SKM-1 treated with dmso at 0.1 percent for 144 hours (cell line): Measurements from ENCODE around the gene ECI1.
A peak's percentile ranks its signal among the peaks of the same experiment; 100 is the strongest.
"Not testable (repeated sequence)": the region's sequence is repeated elsewhere in the genome, so short reads cannot be mapped to it uniquely, and the experiment has no call there.

ENCODE experiments used
- DNase-seq: peaks from one replicate; lab custom pipeline; 2025; ENCODE audit not compliant: unreplicated experiment; lab: John Stamatoyannopoulos, UW

ECI1 gene

DNA sequence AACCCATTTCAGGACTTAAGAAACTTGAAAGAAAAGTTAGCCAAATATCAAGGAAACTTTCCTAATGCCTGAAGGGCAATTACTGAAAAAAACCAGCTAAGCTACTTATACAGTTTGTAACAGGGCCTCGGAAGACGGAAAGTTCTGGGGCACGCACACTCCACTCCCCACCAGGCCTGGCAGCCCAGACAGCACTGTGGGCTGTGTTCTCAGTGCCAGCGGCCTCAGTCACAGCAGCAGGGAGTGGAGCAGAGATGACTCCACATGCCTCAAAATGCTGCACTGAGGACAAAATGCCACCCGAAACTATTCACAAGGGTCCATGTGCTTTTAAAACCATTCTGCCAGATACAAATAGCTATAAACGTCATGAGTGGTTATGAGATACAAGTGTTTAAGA lies 6.3 kb upstream of the ECI1 start:
- DNase-seq = no peak

DNA sequence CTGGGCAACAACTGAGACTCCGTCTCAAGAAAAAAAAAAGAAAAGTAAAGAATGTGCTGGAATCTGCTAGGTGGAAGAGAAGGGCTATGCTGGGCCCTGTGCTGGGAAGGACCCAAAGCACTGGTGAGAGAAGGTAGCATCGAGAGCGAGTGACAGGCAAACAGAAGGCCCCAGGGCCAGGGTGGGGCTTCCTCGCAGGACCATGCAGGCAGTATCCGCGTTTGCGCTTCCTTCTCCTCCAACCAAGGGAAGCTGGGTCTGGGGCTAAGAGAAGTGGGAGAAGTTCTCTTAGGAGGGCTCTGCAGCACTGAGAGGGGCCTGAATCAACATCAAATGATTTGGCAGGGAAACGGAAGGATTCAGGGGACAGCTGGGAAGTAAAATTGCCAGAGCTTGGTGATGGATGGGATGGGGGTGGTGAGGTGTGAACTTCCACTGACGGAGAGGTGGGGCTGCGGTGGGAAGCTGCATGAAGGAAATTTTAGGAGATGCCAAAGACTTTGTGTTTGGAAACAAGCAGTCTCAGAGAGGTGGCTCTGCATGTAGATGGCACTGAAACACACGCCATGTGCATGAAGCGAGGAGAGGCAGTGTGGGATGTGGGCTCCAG lies 5.2 kb upstream of the ECI1 start:
- DNase-seq = no peak

DNA sequence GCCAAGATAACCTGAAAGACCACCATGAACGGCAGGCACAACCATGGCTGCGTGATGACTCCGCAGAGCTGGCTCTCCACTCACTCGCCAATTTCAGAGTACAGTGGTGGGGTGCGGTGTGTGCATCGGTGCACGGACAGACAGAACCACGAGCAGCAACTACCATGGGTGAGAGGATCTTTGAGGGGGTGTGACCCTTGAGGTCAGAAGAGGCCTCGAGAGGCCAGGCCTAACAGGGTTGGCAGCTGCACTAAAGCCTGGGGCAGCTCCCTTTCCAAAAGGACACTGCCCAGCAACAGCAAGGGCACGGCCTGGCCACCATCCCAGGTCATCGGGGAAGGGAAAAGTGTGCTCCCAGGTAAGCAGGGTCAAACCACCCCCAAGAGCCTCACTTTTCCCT lies 1.9 kb upstream of the ECI1 start:
- DNase-seq = no peak

DNA sequence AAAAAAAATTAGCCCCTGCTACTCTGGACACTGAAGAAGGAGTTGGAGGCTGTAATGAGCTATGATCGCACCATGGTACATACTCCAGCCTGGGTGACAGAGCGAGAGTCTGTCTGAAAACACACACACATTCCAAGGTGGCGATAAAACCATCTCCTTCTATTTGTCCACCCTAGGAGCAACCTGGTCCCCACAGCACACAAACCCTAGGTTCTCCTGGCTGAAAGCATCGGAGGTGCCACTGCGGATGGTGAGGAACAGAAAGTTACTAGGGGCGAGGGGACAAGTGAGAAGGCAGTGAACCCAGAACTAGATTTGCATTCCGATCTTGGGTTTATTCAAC lies 1.4 kb upstream of the ECI1 start:
- DNase-seq = no peak

DNA sequence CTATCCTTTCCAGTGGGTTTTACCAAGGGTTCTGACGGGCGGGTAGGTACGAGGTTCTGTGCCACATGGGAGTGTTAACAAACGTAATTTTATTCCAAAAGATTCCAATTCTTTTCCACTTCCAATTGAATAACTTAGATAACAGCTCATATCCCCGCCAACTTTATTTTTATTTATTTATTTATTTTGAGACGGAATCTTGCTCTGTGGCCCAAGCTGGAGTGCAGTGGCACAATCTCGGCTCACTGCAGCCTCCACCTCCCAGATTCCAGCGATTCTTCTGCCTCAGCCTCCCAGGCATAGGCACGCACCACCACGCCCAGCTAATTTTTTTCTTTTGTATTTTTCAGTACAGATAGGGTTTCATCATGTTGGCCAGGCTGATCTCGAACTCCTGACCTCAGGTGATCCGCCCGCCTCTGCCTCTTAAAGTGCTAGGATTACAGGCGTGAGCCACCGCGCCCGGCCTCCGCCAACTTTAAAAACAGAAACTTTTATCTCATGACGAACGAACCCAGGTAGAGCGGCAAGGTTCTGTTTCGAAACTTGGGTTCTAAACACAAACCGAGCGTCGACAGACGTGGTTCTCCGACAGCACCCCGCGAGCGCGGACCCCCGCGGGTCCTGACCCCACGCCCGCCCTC lies 613 bp downstream of the ECI1 start:
- DNase-seq = no peak

DNA sequence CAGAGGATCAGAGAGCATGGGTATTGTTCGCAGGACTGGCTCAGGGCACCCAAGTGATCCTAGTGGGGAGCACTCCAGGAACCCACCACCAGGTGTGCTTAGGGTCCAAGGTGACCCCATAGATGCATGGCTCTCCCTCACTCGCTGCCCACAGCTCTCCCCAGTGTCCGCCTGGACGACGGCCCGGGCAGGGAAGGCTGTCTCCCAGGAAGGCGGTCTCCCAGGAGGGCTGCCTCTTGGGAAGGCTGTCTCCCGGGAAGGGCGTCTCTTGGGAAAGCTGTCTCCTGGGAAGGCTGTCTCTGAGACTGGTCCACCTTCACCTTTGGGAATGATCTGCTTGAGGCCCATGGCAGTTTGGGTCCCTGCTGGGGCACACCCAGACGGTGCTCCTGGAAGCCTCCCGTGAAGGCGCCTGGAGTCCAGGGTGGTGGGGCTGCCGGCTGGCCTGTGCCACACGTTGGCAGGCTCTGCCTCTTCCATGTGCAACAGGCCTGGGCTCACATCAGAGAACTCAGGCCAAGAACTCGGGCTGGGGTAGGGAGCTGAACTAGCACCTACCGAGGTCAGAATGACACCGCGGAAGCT lies 5.0 kb downstream of the ECI1 start:
- no peak for DNase-seq

DNA sequence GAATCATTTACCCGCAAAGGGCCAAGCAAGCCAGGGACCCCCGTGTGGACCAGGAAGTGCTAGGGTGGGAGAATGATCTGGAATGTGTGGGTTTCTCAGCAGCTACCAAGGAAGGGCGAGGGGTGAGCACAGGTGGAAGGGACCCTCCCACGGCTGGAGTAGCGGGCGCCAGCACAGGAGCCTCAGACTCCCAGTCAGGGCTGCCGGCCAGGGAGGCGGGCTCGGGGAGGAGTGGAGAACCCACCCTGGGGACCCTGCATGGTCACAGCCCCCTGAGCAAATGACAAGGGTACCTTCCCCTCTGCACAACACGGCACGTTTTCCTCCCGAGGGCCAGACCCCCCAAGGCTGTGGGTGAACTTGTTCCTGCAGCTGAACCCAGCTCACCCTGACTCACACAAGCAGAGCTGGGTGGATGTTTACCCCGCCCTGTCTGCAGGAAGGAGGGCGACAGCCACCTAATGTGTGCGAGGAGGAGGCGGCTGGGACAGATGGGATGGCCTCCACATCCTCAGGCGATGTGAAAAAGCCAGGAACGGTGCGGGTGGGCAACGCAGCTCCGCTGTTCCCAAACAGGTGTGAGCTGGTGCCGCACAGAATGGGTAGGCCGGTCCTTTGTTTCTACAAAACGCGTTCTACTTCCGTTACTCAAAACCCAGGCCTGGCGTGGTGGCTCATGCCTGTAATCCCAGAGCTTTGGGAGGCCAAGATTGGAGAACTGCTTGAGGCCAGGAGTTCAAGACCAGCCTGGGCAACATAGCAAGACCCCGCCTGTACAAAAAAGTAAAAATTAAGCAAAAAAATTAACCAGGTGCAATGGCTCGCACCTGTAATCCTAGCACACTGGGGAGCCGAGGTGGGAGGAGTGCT lies 6.2 kb downstream of the ECI1 start:
- no peak for DNase-seq

DNA sequence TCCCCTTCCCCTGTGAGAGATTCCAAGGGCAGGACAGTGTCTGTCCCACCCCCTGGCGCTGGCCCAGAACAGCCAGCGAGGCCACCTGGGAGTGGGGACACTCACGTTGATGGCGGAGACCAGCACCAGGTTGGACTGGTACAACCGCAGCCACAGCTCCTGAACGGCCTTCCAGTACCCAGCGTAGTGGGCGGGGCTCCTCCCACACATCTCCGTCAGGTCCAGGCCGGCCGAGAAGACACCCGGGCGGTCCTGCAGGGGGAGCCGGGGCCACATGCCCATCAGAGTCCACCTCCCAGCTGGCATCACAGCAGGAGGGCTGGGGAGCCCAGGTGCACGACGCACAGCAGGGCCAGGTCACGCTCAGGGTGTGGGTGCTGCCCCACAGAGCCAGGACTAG lies 7.1 kb downstream of the ECI1 start:
- no peak for DNase-seq

DNA sequence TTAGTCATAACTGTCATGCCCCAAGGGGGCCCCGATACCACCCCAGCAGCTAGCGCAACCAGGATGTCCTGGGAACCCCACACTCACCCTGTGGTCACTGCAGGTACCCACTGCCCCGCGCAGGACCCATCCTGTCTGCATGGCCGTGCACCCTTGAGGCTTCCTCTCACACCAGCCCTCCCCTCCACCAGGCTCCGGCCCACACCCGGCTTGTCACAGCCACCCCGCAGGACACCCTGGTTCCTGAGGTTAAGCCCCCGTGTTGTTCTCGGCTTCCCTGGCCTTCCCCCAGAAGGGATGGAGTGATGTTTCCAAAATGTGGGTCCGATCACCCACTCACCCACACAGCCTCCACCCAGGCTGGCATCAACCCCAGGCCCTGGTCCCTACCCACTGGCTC lies 7.6 kb downstream of the ECI1 start:
- DNase-seq = no peak

DNA sequence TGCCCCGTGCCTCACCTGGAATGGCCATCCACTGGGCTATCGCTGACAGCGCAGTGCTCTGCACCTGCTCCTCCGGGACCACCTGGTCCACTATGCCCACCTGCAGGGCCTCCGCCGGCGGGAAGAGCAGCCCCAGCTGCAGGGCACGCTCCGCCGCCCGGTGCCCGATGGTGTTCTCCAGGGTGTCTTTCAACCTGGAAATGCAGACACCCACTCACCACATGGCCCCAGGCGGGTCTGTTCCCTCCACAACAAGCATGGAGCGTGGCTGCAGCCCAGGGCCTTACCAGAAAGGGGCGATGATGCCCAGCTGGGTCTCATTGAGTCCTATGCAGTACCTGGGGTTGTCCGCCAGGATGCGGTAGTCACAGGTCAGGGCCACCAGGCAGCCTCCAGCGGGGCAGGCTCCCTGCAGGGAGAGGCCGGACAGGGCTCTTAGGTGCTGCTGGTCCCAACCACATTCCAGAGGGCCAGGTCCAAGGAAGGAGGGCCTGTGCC lies 8.3 kb downstream of the ECI1 start:
- peak; percentile 30 for DNase-seq

DNA sequence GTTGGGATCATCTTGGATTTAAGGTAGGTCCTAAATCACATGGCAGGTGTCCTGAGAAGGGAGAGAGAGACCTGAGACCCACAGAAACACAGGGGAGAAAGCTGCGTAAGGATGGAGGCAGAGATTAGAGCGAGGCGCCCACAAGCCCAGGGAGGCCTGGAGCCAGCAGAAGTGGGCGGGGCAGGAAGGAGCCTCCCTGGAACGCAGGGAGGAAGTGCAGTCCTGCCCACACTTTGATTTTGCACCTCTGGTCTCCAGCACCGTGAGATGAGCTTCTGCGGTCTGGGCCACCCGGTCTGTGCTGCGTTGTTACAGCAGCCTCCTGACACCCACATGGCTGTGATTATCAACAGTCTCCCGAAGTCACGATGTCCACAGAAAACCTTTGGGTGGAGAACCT lies 8.8 kb downstream of the ECI1 start:
- DNase-seq = no peak

DNA sequence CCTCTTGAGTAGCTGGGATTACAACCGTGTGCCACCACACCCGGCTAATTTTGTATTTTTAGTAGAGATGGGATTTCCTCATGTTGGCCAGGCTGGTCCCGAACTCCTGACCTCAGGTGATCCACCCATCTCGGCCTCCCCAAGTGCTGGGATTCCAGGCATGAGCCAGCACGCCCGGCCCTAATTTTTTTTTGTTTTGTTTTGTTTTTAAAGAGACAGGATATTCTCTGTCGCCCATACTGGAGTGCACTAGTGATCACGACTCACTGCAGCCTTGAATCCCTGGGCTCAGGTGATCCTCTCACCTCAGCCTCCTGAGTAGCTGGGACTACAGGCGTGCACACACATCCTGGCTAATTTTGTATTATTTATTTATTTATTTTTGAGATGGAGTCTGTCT lies 11.1 kb downstream of the ECI1 start:
- not testable (repeated sequence) for DNase-seq

DNA sequence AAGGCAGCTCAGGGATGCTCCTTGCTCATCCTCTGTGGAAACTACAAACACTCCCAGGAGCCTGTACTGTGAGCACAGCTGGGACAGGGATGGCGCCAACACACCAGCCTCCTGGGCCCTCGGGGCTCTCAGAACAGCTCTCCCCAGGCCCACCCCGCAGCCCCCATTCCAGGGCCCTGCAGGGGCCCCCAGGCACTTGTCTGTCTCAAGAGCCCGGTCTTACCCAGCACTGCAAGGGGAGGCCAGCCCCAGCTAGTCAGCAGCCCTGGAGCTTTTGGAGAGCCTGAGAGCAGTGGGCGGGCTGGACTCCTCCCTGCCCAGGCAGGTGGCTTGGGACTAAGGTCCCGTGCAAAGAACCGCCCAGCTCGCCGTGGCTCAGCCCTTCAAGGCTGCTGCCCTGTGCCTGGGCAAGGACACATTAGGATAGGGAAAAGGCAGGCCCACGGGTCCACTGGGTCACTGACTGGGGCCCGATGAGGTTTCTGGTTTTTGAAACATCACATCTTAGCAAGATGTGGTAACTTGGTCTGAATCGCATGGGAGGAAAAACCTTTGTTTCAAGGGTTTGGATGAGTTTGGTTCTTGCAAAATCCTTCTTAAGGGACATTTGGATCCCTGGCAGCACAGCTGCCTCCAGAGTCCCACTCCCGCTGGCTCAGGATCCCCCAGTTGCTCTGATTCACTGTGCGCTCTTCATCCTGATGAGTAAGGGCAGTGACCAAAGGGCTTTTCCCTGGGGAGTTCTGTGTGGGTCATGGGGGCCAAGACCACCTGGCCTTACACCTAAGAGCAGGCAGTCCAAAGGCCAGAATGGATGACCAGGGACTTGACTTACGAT lies 12.3 kb downstream of the ECI1 start:
- no peak for DNase-seq

DNA sequence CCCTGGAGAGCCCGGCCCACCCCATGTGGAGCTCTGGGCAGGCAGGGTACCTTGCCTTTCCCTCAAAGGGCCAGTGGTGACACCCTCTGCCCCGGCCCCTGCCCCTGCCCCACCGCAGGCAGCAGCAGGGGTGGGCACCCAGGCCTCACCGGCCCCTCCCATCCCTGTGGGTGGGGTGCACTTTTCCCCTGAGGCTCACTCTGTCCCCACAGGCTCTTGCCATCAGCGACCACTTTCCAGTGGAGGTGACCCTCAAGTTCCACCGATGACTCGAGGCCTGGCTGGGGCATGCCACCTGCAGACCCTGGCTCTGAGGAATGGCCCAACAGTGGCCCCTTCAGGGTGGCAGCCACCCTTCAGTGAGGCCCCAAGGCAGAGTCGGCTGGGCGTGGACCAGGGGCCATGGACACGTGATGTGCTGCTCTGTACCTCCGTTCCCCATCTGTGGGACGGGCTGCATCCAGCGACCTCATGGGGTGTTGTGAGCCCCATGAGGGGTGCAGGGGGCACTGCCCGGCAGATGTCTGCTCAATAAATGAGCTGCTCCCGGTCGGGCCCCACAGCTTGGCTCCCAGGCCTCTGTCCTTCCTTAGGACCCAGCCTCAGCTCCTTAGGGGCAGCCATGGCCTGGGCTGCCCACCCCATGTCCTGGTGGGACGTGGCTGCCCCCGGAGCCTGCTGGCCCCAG lies 13.1 kb downstream of the ECI1 start:
- no peak for DNase-seq

DNA sequence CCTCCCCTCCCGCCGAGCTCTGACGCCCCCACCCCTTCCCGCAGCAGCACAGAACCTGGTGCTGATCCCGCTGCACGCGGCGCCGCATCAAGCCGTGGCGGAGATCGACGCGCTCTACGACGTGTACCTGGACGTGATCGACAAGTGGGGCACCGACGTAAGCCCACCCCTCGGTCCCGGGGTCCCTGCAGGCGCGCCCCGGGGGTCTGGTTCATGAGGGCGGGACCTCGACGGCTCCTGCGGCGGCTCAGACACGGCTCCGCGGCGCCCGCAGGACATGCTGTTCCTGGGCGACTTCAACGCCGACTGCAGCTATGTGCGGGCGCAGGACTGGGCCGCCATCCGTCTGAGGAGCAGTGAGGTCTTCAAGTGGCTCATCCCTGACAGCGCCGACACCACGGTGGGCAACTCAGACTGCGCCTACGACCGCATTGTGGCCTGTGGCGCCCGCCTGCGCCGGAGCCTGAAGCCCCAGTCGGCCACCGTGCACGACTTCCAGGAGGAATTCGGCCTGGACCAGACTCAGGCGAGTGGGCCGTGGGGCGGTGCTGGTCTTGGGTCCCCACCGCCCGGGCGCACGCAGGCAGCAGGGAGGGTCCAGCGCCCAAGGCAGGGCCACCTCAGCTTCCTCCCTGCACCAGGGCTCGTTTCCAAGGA lies 13.8 kb downstream of the ECI1 start:
- no peak for DNase-seq

DNA sequence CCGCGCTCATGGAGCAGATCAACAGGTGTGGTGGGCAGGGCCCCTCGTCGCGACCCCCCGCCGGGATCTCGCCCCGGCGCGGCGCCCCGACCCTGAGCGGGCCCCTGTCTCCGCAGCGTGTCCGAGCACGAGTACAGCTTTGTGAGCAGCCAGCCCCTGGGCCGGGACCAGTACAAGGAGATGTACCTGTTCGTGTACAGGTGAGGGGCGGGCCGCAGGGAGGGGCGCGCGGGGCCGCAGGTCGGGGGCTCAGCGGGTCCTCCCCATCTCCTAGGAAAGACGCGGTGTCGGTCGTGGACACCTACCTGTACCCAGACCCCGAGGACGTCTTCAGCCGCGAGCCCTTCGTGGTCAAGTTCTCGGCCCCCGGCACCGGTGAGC lies 14.3 kb downstream of the ECI1 start:
- DNase-seq = no peak

DNA sequence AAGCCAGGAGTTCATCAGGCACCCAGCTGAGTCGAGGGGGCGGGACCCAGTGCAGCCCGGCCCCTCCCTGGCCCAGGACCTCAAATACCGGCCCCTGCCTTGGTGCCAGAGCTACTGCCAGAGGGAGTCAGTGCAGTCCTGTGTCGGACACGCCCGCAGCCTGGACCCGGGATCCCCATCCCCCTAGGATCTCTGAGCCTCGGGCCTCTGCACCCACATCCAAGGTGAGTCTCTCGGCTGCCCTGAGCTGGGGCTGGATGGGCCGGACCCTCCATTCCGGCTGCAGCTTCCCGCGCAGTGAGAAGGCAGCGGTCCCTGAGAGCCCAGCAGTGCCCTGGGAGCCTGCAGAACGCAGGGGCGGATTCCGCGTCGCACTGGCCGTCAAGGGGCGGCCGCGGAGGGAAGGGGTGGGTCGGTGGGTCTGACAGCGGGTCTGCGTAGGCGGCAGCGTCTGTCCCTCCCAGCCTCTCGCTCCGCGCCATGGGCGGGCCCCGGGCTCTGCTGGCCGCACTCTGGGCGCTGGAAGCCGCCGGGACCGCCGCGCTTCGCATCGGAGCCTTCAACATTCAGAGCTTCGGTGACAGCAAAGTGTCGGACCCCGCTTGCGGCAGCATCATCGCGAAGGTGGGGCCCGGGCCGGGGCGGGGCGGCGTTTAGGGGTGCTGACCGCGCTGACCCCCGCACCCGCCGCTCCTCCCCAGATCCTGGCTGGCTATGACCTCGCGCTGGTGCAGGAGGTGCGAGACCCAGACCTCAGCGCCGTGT lies 14.9 kb downstream of the ECI1 start, which contains the start of gene DNASE1L2:
Gene DNASE1L2, plus strand, starts transcription at position 108 of the 765 bp plus-strand sequence. Its CDS starts 373 bp downstream, at position 481.
- DNase-seq = no peak

DNA sequence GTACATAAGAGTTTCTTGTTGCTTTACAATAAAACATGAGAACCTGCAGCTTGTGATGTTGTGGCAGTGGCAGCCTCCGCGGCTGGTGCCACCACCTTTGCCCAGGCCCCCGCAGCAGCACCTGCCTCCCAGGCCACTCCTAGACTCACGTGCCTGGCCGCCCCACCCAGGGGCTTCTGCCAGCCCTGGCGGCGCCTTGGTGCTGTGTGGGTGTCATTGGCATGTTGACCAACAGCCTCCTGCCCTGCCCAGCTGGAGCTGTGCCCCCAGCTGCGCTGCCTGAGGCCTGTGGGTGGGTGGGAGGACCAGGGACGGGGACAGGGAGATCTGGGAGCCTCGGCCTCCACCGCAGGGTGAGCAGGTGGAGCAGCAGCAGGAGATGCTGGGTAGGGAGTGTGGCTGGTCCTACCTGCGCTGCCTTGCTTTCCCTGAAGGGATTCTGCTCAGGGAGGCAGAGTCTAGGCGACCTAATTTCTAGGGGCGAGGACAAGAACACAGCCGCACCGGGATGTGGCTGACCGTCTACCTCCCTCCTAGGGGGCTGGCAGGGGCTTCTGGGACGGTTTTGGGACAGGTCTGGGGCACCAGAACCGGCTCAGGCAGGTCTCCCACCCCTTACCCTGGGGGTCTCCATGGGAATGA lies 15.6 kb downstream of the ECI1 start:
- no peak for DNase-seq
